Measurements from ENCODE around the gene FARSA. TPM values are rescaled to one million over a fixed set of nuclear protein-coding genes. Genes with fewer than 3 reads are reported as not detected.
A peak's percentile ranks its signal among the peaks of the same experiment; 100 is the strongest.

FARSA gene
- total and polyA plus RNA-seq, 2 of the 13 experiments (the other 11 are each of a cell fraction or from before 2014, with no cell fraction given): 25.9 to 72.0 TPM

- TF ChIP-seq ZNF609 (CRISPR knock-in tag; IDR thresholded peaks at IDR 0.05; ENCODE audit: borderline replicate concordance) (peak; percentile 56; the same call in 1 of the 2 replicates), ZNF678 (CRISPR knock-in tag; IDR thresholded peaks at IDR 0.05) (no peak; the same call in 1 of the 2 replicates), CHD2 (IDR thresholded peaks at IDR 0.05; ENCODE audit: low read depth, low read length) (no peak), FOSL2 (CRISPR knock-in tag; IDR thresholded peaks at IDR 0.05) (peak; percentile 59; the same call in 1 of the 2 replicates), SP140L (CRISPR knock-in tag; IDR thresholded peaks at IDR 0.05; ENCODE audit: borderline replicate concordance) (no peak), TEAD3 (CRISPR knock-in tag; optimal IDR thresholded peaks at IDR 0.05; ENCODE audit: borderline replicate concordance) (peak; percentile 67), HNF4A (CRISPR knock-in tag; IDR thresholded peaks at IDR 0.05) (peak; percentile 51; the same call in 1 of the 2 replicates), CENPX (CRISPR knock-in tag; IDR thresholded peaks at IDR 0.05) (no peak), SALL1 (CRISPR knock-in tag; IDR thresholded peaks at IDR 0.05) (peak; percentile 88), CREB1 (IDR thresholded peaks at IDR 0.05) (peak; percentile 100), CREB1 (CRISPR knock-in tag; IDR thresholded peaks at IDR 0.05) (peak; percentile 96), SAP130 (CRISPR knock-in tag; IDR thresholded peaks at IDR 0.05; ENCODE audit: low read depth) (peak; percentile 90), ZSCAN12 (CRISPR knock-in tag; IDR thresholded peaks at IDR 0.05) (peak; percentile 85; the same call in 1 of the 2 replicates), ARHGAP35 (CRISPR knock-in tag; IDR thresholded peaks at IDR 0.05; ENCODE audit: borderline replicate concordance) (peak; percentile 79; the same call in 1 of the 2 replicates)
- TF ChIP-seq, protein P1, sequence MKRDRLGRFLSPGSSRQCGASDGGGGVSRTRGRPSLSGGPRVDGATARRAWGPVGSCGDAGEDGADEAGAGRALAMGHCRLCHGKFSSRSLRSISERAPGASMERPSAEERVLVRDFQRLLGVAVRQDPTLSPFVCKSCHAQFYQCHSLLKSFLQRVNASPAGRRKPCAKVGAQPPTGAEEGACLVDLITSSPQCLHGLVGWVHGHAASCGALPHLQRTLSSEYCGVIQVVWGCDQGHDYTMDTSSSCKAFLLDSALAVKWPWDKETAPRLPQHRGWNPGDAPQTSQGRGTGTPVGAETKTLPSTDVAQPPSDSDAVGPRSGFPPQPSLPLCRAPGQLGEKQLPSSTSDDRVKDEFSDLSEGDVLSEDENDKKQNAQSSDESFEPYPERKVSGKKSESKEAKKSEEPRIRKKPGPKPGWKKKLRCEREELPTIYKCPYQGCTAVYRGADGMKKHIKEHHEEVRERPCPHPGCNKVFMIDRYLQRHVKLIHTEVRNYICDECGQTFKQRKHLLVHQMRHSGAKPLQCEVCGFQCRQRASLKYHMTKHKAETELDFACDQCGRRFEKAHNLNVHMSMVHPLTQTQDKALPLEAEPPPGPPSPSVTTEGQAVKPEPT (CRISPR knock-in tag; IDR thresholded peaks at IDR 0.05; ENCODE audit: low read depth): no peak
- TF ChIP-seq, protein P2, sequence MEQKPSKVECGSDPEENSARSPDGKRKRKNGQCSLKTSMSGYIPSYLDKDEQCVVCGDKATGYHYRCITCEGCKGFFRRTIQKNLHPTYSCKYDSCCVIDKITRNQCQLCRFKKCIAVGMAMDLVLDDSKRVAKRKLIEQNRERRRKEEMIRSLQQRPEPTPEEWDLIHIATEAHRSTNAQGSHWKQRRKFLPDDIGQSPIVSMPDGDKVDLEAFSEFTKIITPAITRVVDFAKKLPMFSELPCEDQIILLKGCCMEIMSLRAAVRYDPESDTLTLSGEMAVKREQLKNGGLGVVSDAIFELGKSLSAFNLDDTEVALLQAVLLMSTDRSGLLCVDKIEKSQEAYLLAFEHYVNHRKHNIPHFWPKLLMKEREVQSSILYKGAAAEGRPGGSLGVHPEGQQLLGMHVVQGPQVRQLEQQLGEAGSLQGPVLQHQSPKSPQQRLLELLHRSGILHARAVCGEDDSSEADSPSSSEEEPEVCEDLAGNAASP (CRISPR knock-in tag; IDR thresholded peaks at IDR 0.05; ENCODE audit: borderline replicate concordance): no peak; the same call in 1 of the 2 replicates
- TF ChIP-seq, protein P3, sequence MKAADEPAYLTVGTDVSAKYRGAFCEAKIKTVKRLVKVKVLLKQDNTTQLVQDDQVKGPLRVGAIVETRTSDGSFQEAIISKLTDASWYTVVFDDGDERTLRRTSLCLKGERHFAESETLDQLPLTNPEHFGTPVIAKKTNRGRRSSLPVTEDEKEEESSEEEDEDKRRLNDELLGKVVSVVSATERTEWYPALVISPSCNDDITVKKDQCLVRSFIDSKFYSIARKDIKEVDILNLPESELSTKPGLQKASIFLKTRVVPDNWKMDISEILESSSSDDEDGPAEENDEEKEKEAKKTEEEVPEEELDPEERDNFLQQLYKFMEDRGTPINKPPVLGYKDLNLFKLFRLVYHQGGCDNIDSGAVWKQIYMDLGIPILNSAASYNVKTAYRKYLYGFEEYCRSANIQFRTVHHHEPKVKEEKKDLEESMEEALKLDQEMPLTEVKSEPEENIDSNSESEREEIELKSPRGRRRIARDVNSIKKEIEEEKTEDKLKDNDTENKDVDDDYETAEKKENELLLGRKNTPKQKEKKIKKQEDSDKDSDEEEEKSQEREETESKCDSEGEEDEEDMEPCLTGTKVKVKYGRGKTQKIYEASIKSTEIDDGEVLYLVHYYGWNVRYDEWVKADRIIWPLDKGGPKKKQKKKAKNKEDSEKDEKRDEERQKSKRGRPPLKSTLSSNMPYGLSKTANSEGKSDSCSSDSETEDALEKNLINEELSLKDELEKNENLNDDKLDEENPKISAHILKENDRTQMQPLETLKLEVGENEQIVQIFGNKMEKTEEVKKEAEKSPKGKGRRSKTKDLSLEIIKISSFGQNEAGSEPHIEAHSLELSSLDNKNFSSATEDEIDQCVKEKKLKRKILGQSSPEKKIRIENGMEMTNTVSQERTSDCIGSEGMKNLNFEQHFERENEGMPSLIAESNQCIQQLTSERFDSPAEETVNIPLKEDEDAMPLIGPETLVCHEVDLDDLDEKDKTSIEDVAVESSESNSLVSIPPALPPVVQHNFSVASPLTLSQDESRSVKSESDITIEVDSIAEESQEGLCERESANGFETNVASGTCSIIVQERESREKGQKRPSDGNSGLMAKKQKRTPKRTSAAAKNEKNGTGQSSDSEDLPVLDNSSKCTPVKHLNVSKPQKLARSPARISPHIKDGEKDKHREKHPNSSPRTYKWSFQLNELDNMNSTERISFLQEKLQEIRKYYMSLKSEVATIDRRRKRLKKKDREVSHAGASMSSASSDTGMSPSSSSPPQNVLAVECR (CRISPR knock-in tag; IDR thresholded peaks at IDR 0.05; ENCODE audit: borderline replicate concordance): peak; percentile 96
Observed at GRCh38 chr19:12945479-12946091, 12.1 kb upstream of the FARSA start, which contains the start of gene RAD23A (continued).

Data from HepG2 (cell line).